ENCODE results near the gene IQCN. TPM values are rescaled to one million over a fixed set of nuclear protein-coding genes. Genes with fewer than 3 reads are reported as not detected.
A peak's percentile ranks its signal among the peaks of the same experiment; 100 is the strongest.

Gene IQCN
- polyA plus RNA-seq, 1 donor (not counting 4 experiments of a cell fraction or from before 2014, with no cell fraction given) = not detected

DNA sequence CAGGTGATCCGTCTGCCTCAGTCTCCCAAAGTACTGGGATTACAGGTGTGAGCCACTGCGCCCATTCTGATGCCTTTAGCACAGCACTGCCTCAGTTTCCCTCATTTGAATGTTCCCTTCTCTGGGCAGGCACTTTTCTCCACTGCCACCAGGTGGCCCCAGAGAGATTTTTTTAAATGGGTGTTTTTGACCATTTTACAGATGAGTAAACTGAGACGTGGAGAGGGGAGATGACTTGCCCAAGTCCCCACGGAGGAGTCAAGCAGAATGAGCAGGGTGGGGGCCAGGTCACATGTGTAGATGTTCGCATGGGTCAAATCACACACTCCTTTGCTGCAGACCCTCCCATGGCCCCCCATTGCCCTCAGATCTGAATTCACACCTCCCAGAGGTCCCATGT is 44.8 kb downstream of the IQCN start:
- no peak overlapping the region for H3K9ac ChIP-seq (ENCODE audit: control insufficient read depth, extremely low read depth, insufficient read depth, low read length)
- H3K4me1 ChIP-seq (ENCODE audit: control insufficient read depth, extremely low read depth, insufficient read depth, low read length) = peaks cover 4% of the 10 kb centered on the region
- H4K20me1 ChIP-seq (ENCODE audit: control insufficient read depth, extremely low read depth, insufficient read depth, low read length) = no peaks in the 10 kb centered on the region
- no peak overlapping the region for H3K27ac ChIP-seq (ENCODE audit: control insufficient read depth, insufficient read depth, low read length)
- H3K9me1 ChIP-seq (ENCODE audit: control insufficient read depth, extremely low read depth, insufficient read depth, low read length) = no peaks in the 10 kb centered on the region
- DNase-seq (ENCODE audit: low read depth, low spot score) (no peak), FAIRE-seq (no peak)
- dilution Hi-C loops (cut with MboI; ENCODE audit: extremely low pct_ligation_motif_present, low sequenced_read_pairs) = no loop called here
- peaks cover 41% of the 10 kb centered on the region for H3K27me3 ChIP-seq (ENCODE audit: control insufficient read depth, extremely low read depth, insufficient read depth, low read length)
- no peak for TF ChIP-seq EZH2 (IDR thresholded peaks at IDR 0.05; ENCODE audit: low read length)
- TF ChIP-seq, protein P1, sequence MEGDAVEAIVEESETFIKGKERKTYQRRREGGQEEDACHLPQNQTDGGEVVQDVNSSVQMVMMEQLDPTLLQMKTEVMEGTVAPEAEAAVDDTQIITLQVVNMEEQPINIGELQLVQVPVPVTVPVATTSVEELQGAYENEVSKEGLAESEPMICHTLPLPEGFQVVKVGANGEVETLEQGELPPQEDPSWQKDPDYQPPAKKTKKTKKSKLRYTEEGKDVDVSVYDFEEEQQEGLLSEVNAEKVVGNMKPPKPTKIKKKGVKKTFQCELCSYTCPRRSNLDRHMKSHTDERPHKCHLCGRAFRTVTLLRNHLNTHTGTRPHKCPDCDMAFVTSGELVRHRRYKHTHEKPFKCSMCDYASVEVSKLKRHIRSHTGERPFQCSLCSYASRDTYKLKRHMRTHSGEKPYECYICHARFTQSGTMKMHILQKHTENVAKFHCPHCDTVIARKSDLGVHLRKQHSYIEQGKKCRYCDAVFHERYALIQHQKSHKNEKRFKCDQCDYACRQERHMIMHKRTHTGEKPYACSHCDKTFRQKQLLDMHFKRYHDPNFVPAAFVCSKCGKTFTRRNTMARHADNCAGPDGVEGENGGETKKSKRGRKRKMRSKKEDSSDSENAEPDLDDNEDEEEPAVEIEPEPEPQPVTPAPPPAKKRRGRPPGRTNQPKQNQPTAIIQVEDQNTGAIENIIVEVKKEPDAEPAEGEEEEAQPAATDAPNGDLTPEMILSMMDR (optimal IDR thresholded peaks at IDR 0.05 in 1 of 3, IDR thresholded peaks at IDR 0.05 in 1 of 3, conservative IDR thresholded peaks at IDR 0.05 in 1 of 3; ENCODE audit: extremely low read depth in 1 of 3, insufficient read depth in 2 of 3, low read length in 3 of 3) = peak; percentile 27 to 52 (median 46)
- H2AFZ ChIP-seq (ENCODE audit: control insufficient read depth, low read length) = no peak overlapping the region
- H3K9me3 ChIP-seq (ENCODE audit: control insufficient read depth, low read depth, low read length) = no peaks in the 10 kb centered on the region
- no peak overlapping the region for H3K4me2 ChIP-seq (ENCODE audit: control insufficient read depth, extremely low read depth, insufficient read depth, low read depth, low read length)
- H3K36me3 ChIP-seq (ENCODE audit: control insufficient read depth in 2 of 2, extremely low read depth in 1 of 2, insufficient read depth in 2 of 2, low read length in 2 of 2) = no peaks in the 10 kb centered on the region
- no peaks in the 10 kb centered on the region for H3K79me2 ChIP-seq (ENCODE audit: control insufficient read depth, insufficient read depth, low read length)
- H3K4me3 ChIP-seq (ENCODE audit: control insufficient read depth in 2 of 3, extremely low read depth in 1 of 3, insufficient read depth in 2 of 3, low read depth in 1 of 3, low read length in 3 of 3) = no peak overlapping the region

DNA sequence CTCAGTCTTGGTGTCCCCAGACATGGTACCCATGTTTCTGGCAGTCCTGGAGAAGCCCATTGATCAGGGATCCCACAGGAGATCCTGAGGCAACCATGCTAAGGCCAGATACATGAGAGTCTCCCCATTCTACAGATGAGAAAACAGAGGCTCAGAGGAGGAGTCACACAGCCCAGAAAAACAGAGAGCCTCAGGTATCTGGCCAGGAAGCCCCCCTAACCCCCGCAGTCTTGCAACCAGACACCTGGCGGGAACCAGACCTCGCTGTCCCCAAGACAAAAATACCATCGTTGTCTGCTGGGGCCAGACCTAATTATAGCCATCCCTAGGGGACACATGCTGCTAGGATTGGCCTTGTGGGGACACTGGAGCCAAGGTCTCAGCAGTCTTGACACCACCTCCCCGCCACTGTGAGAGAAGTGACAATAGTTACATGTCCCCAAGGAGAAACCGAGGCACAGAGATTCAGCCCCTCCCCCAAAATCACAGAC is 46.4 kb downstream of the IQCN start:
- Histone ChIP-seq H3K4me3 (ENCODE audit: control insufficient read depth in 2 of 3, extremely low read depth in 1 of 3, insufficient read depth in 2 of 3, low read depth in 1 of 3, low read length in 3 of 3) (no peak overlapping the region), H3K9me3 (ENCODE audit: control insufficient read depth, low read depth, low read length) (no peaks in the 10 kb centered on the region), H3K27ac (ENCODE audit: control insufficient read depth, insufficient read depth, low read length) (no peak overlapping the region), H3K79me2 (ENCODE audit: control insufficient read depth, insufficient read depth, low read length) (no peaks in the 10 kb centered on the region), H3K9ac (ENCODE audit: control insufficient read depth, extremely low read depth, insufficient read depth, low read length) (no peak overlapping the region), H3K27me3 (ENCODE audit: control insufficient read depth, extremely low read depth, insufficient read depth, low read length) (peaks cover 41% of the 10 kb centered on the region), H3K36me3 (ENCODE audit: control insufficient read depth in 2 of 2, extremely low read depth in 1 of 2, insufficient read depth in 2 of 2, low read length in 2 of 2) (no peaks in the 10 kb centered on the region), H4K20me1 (ENCODE audit: control insufficient read depth, extremely low read depth, insufficient read depth, low read length) (no peaks in the 10 kb centered on the region), H2AFZ (ENCODE audit: control insufficient read depth, low read length) (no peak overlapping the region), H3K9me1 (ENCODE audit: control insufficient read depth, extremely low read depth, insufficient read depth, low read length) (no peaks in the 10 kb centered on the region), H3K4me2 (ENCODE audit: control insufficient read depth, extremely low read depth, insufficient read depth, low read depth, low read length) (no peak overlapping the region), H3K4me1 (ENCODE audit: control insufficient read depth, extremely low read depth, insufficient read depth, low read length) (peaks cover 7% of the 10 kb centered on the region)
- FAIRE-seq (no peak), DNase-seq (ENCODE audit: low read depth, low spot score) (no peak)
- dilution Hi-C loops (cut with MboI; ENCODE audit: extremely low pct_ligation_motif_present, low sequenced_read_pairs) = no loop called here
- no peak for TF ChIP-seq EZH2 (IDR thresholded peaks at IDR 0.05; ENCODE audit: low read length)
